Sigmoid colon (tissue), 4 donors: ENCODE data around the gene NFE2L1.

Experiments
- EP300 ChIP-seq, 4 donors: sonication (generic); formaldehyde crosslinking; IDR thresholded peaks; one replicate each; pipeline ENCODE4 v1.6.1; 2017; ENCODE audit warnings: antibody characterized with exemption in 4 of 4
- TF ChIP-seq, protein P1 (sequence below), 4 experiments: fragments of 450-650 bp in 3 of 4; fragments of 200-600 bp in 1 of 4; IDR thresholded peaks; one replicate each; pipeline ENCODE4 v1.5.1; 2016 to 2019; ENCODE audit warnings: antibody characterized with exemption in 4 of 4, mild to moderate bottlenecking in 3 of 4, moderate library complexity in 2 of 4

DNA sequence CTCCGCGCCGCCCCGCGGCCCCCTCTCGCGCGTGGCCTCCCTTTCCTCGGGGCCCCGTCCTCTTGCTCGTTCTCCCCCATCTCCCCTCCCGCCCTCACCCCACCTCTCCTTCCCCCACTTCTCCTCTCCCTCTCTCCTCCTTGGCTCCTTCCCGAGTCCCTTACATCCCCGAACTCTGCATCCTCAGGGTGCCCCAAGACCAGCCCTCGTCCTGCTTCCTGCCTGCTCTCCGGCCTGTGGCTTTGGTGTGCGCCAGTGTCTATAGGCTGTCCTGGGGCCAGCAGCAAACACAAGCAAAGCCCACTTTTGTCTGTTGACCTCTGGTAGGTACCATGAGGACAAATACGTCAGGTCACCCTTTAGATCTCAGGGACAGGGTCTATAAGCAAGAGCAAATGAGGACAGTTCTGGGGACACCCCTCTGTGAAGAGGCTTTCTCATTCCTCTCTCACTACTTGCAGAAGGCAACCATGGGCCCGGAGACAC is 10.3 kb upstream of the NFE2L1 start:
- TF ChIP-seq, protein P1, sequence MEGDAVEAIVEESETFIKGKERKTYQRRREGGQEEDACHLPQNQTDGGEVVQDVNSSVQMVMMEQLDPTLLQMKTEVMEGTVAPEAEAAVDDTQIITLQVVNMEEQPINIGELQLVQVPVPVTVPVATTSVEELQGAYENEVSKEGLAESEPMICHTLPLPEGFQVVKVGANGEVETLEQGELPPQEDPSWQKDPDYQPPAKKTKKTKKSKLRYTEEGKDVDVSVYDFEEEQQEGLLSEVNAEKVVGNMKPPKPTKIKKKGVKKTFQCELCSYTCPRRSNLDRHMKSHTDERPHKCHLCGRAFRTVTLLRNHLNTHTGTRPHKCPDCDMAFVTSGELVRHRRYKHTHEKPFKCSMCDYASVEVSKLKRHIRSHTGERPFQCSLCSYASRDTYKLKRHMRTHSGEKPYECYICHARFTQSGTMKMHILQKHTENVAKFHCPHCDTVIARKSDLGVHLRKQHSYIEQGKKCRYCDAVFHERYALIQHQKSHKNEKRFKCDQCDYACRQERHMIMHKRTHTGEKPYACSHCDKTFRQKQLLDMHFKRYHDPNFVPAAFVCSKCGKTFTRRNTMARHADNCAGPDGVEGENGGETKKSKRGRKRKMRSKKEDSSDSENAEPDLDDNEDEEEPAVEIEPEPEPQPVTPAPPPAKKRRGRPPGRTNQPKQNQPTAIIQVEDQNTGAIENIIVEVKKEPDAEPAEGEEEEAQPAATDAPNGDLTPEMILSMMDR (IDR thresholded peaks at IDR 0.05), result no peak
- TF ChIP-seq EP300 (IDR thresholded peaks at IDR 0.05), result no peak
